ENCODE measurements around the gene CCT7. TPM values are rescaled to one million over a fixed set of nuclear protein-coding genes. Genes with fewer than 3 reads are reported as not detected.

CCT7 gene
- total and polyA plus RNA-seq, 2 donors (not counting 1 experiment from before 2014, with no cell fraction given), result 94.4 to 160 TPM

- H4K20me1 ChIP-seq (ENCODE audit: control insufficient read depth, insufficient read depth, low read length, poor library complexity, severe bottlenecking), result peaks cover 4% of the 10 kb centered on the region
- H3K9me3 Mint-ChIP-seq (ENCODE audit: insufficient read depth), result no peaks in the 10 kb centered on the region
- H2AFZ ChIP-seq (ENCODE audit: insufficient read depth, low read depth, low read length, poor library complexity, severe bottlenecking), result no peak overlapping the region
- peaks cover 0 to 44% of the 10 kb centered on the region in 2 experiments for H3K36me3 ChIP-seq (replicated peaks in 1 of 2; ENCODE audit: control extremely low read depth in 1 of 2, control insufficient read depth in 1 of 2, extremely low read depth in 1 of 2, insufficient read depth in 2 of 2, low read length in 1 of 2)
- no peaks in the 10 kb centered on the region for H3K4me1 ChIP-seq (ENCODE audit: control insufficient read depth in 2 of 2, insufficient read depth in 2 of 2, low read length in 2 of 2)
- WGBS (ENCODE audit: insufficient coverage), result no CpG with 5 or more reads among the region's 1 CpG
- ATAC-seq (ENCODE audit: low read depth) (no peak), DNase-seq (no peak)
- no peak overlapping the region for H3K4me2 ChIP-seq (replicated peaks; ENCODE audit: low read depth, low read length, poor library complexity, severe bottlenecking)
- no peaks in the 10 kb centered on the region for H3K27me3 Mint-ChIP-seq
- H3K9me3 ChIP-seq (ENCODE audit: control extremely low read depth in 1 of 3, control insufficient read depth in 2 of 3, insufficient read depth in 1 of 3, low read length in 2 of 3), result no peaks in the 10 kb centered on the region
- H3K4me1 Mint-ChIP-seq, result no peaks in the 10 kb centered on the region
- no peaks in the 10 kb centered on the region for H3K79me2 ChIP-seq (ENCODE audit: control insufficient read depth, insufficient read depth, low read length)
- intact Hi-C loops (cut with micrococcal nuclease), result no loop called here
- TF ChIP-seq CTCF (IDR thresholded peaks at IDR 0.05) (no peak), EZH2 (IDR thresholded peaks at IDR 0.05; ENCODE audit: borderline replicate concordance, insufficient read depth, low read depth, low read length, poor library complexity, severe bottlenecking) (no peak)
- H3K27ac Mint-ChIP-seq, result peak overlapping the region; percentile 44
- ChIA-PET POLR2A (no interaction called here), CTCF (interaction anchor here (1.5 kb wide), 1 partner anchor 32 kb away, joined by 3 read pairs; no protein-coding TSS in a partner anchor)
- H3K27me3 ChIP-seq (replicated peaks in 1 of 4; ENCODE audit: control extremely low read depth in 1 of 4, control insufficient read depth in 3 of 4, insufficient read depth in 4 of 4, low read length in 3 of 4), result no peaks in the 10 kb centered on the region
- no peak overlapping the region for H3K27ac ChIP-seq (ENCODE audit: low read length in 2 of 2)
- no peak overlapping the region for H3K4me3 Mint-ChIP-seq
- H3K9ac ChIP-seq (ENCODE audit: low read length), result no peak overlapping the region
- no peak overlapping the region for H3K4me3 ChIP-seq (ENCODE audit: control extremely low read depth in 1 of 5, extremely low read depth in 1 of 5, insufficient read depth in 1 of 5, low read depth in 2 of 5, low read length in 4 of 5)
These were observed 22.5 kb downstream of the CCT7 start for GRCh38 chr2:73256618-73256922.

- WGBS (ENCODE audit: insufficient coverage), result 100% methylated on average over 2 of the region's 2 CpGs
- H3K27ac Mint-ChIP-seq, result no peak overlapping the region
- no peak overlapping the region for H3K4me3 Mint-ChIP-seq
- no peak for DNase-seq
- Histone ChIP-seq H4K20me1 (ENCODE audit: control insufficient read depth, insufficient read depth, low read length, poor library complexity, severe bottlenecking) (peaks cover 4% of the 10 kb centered on the region), H3K4me3 (ENCODE audit: control extremely low read depth in 1 of 5, extremely low read depth in 1 of 5, insufficient read depth in 1 of 5, low read depth in 2 of 5, low read length in 4 of 5) (no peak overlapping the region), H3K79me2 (ENCODE audit: control insufficient read depth, insufficient read depth, low read length) (no peaks in the 10 kb centered on the region), H3K4me2 (replicated peaks; ENCODE audit: low read depth, low read length, poor library complexity, severe bottlenecking) (no peak overlapping the region), H3K9me3 (ENCODE audit: control extremely low read depth in 1 of 3, control insufficient read depth in 2 of 3, insufficient read depth in 1 of 3, low read length in 2 of 3) (no peaks in the 10 kb centered on the region), H3K9ac (ENCODE audit: low read length) (no peak overlapping the region), H3K27me3 (replicated peaks in 1 of 4; ENCODE audit: control extremely low read depth in 1 of 4, control insufficient read depth in 3 of 4, insufficient read depth in 4 of 4, low read length in 3 of 4) (no peaks in the 10 kb centered on the region), H2AFZ (ENCODE audit: insufficient read depth, low read depth, low read length, poor library complexity, severe bottlenecking) (no peak overlapping the region), H3K4me1 (ENCODE audit: control insufficient read depth in 2 of 2, insufficient read depth in 2 of 2, low read length in 2 of 2) (no peaks in the 10 kb centered on the region), H3K27ac (ENCODE audit: low read length in 2 of 2) (no peak overlapping the region), H3K36me3 (replicated peaks in 1 of 2; ENCODE audit: control extremely low read depth in 1 of 2, control insufficient read depth in 1 of 2, extremely low read depth in 1 of 2, insufficient read depth in 2 of 2, low read length in 1 of 2) (peaks cover 0 to 44% of the 10 kb centered on the region in 2 experiments)
- no peaks in the 10 kb centered on the region for H3K9me3 Mint-ChIP-seq (ENCODE audit: insufficient read depth)
- ChIA-PET POLR2A (no interaction called here), CTCF (interaction anchor here (1.5 kb wide), 1 partner anchor 31 kb away, joined by 3 read pairs; no protein-coding TSS in a partner anchor)
- TF ChIP-seq CTCF (IDR thresholded peaks at IDR 0.05) (no peak), EZH2 (IDR thresholded peaks at IDR 0.05; ENCODE audit: borderline replicate concordance, insufficient read depth, low read depth, low read length, poor library complexity, severe bottlenecking) (no peak)
- no peak for ATAC-seq (ENCODE audit: low read depth)
- H3K4me1 Mint-ChIP-seq, result no peaks in the 10 kb centered on the region
- H3K27me3 Mint-ChIP-seq, result no peaks in the 10 kb centered on the region
- intact Hi-C loops (cut with micrococcal nuclease), result no loop called here
These were observed 22.9 kb downstream of the CCT7 start for GRCh38 chr2:73257021-73257420.
